ENCODE measurements around the gene SPDYE3. TPM values are rescaled to one million over a fixed set of nuclear protein-coding genes. Genes with fewer than 3 reads are reported as not detected.

Gene SPDYE3
- total and polyA plus RNA-seq, 8 donors: not detected

- Histone ChIP-seq H3K27me3 (no peaks in the 10 kb centered on the region), H3K4me1 (peaks cover 0 to 46% (median 0%) of the 10 kb centered on the region in 4 donors), H3K9me3 (no peaks in the 10 kb centered on the region), H3K4me3 (no peak overlapping the region), H3K27ac (peak overlapping the region in 4 of 5 donors; percentile 58 to 83 (median 73)), H3K36me3 (peaks cover 0 to 21% (median 8%) of the 10 kb centered on the region in 4 donors)
- WGBS, 5 donors: 2 to 45% (median 34%) methylated on average over 4 of the region's 4 CpGs
- DNase-seq: no peak
- TF ChIP-seq, protein P1, sequence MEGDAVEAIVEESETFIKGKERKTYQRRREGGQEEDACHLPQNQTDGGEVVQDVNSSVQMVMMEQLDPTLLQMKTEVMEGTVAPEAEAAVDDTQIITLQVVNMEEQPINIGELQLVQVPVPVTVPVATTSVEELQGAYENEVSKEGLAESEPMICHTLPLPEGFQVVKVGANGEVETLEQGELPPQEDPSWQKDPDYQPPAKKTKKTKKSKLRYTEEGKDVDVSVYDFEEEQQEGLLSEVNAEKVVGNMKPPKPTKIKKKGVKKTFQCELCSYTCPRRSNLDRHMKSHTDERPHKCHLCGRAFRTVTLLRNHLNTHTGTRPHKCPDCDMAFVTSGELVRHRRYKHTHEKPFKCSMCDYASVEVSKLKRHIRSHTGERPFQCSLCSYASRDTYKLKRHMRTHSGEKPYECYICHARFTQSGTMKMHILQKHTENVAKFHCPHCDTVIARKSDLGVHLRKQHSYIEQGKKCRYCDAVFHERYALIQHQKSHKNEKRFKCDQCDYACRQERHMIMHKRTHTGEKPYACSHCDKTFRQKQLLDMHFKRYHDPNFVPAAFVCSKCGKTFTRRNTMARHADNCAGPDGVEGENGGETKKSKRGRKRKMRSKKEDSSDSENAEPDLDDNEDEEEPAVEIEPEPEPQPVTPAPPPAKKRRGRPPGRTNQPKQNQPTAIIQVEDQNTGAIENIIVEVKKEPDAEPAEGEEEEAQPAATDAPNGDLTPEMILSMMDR (IDR thresholded peaks at IDR 0.05): no peak
- TF ChIP-seq POLR2A (IDR thresholded peaks at IDR 0.05) (no peak), POLR2AphosphoS5 (IDR thresholded peaks at IDR 0.05) (no peak), EP300 (IDR thresholded peaks at IDR 0.05) (no peak)
- intact Hi-C loops (cut with DNase I; ENCODE audit: low total_unique reads): no loop called here
These were observed 62.8 kb downstream of the SPDYE3 start for GRCh38 chr7:100370303-100370702.

- peaks cover 0 to 21% (median 8%) of the 10 kb centered on the region in 4 donors for H3K36me3 ChIP-seq
- intact Hi-C loops (cut with DNase I; ENCODE audit: low total_unique reads): no loop called here
- no peak for DNase-seq
- H3K4me1 ChIP-seq: peaks cover 0 to 42% (median 0%) of the 10 kb centered on the region in 4 donors
- H3K4me3 ChIP-seq: no peak overlapping the region
- H3K27ac ChIP-seq: peak overlapping the region in 1 of 5 donors; percentile 83
- WGBS, 5 donors: 76 to 91% (median 78%) methylated on average over 6 of the region's 6 CpGs
- no peaks in the 10 kb centered on the region for H3K9me3 ChIP-seq
- no peak for TF ChIP-seq POLR2A (IDR thresholded peaks at IDR 0.05)
- TF ChIP-seq POLR2AphosphoS5 (IDR thresholded peaks at IDR 0.05): no peak
- no peak for TF ChIP-seq EP300 (IDR thresholded peaks at IDR 0.05)
- TF ChIP-seq, protein P1 (IDR thresholded peaks at IDR 0.05): no peak
- H3K27me3 ChIP-seq: no peaks in the 10 kb centered on the region
These were observed 63.2 kb downstream of the SPDYE3 start for GRCh38 chr7:100370746-100371145.

GRCh38 chr7:100371561-100372171 is 64.2 kb downstream of the SPDYE3 start:
- H3K27me3 ChIP-seq: no peaks in the 10 kb centered on the region
- H3K4me1 ChIP-seq: peaks cover 0 to 35% (median 0%) of the 10 kb centered on the region in 4 donors
- no peak overlapping the region for H3K4me3 ChIP-seq
- H3K36me3 ChIP-seq: peaks cover 0 to 21% (median 8%) of the 10 kb centered on the region in 4 donors
- no peaks in the 10 kb centered on the region for H3K9me3 ChIP-seq
- TF ChIP-seq EP300 (IDR thresholded peaks at IDR 0.05) (no peak), POLR2AphosphoS5 (IDR thresholded peaks at IDR 0.05) (no peak), POLR2A (IDR thresholded peaks at IDR 0.05) (no peak)
- TF ChIP-seq, protein P1 (IDR thresholded peaks at IDR 0.05): no peak
- WGBS, 5 donors: 53 to 76% (median 65%) methylated on average over 6 to 7 of the region's 7 CpGs
- DNase-seq: no peak
- intact Hi-C loops (cut with DNase I; ENCODE audit: low total_unique reads): no loop called here
- H3K27ac ChIP-seq: peak overlapping the region in 3 of 5 donors; percentile 20 to 79 (median 71)

Small RNAs within 50 kb of the gene (small RNA-seq; reads per million reads assigned to genes)
- 0 reads per million in 4 donors for gene RF00019

Other genes with a start within 250 kb of the SPDYE3 start
- gene ZNF3, start 226.0 kb upstream of the SPDYE3 start, total RNA-seq: 10 to 100 TPM; 15.2 to 42.0 (median 37.8) TPM
- gene ZNF3, start 226.0 kb upstream of the SPDYE3 start, polyA plus RNA-seq: 10 to 100 TPM; 12.4 to 19.6 (median 13.5) TPM
- gene COPS6, start 218.7 kb upstream of the SPDYE3 start, total RNA-seq: 100 to 1,000 TPM in 1 of 5 donors, 10 to 100 TPM in 4; 34.2 to 197 (median 87.5) TPM
- 100 to 1,000 TPM in 2 of 3 donors, 10 to 100 TPM in 1; 90.0 to 125 (median 117) TPM for gene COPS6, start 218.7 kb upstream of the SPDYE3 start, polyA plus RNA-seq
- 100 to 1,000 TPM in 1 of 5 donors, 10 to 100 TPM in 4; 41.3 to 104 (median 88.9) TPM for gene MCM7, start 206.3 kb upstream of the SPDYE3 start, total RNA-seq
- 10 to 100 TPM; 39.6 to 54.5 (median 46.4) TPM for gene MCM7, start 206.3 kb upstream of the SPDYE3 start, polyA plus RNA-seq
- gene AP4M1, start 206.1 kb upstream of the SPDYE3 start, total RNA-seq: 100 to 1,000 TPM in 1 of 5 donors, 10 to 100 TPM in 3, 1 to 10 TPM in 1; 8.4 to 103 (median 19.6) TPM
- gene AP4M1, start 206.1 kb upstream of the SPDYE3 start, polyA plus RNA-seq: 10 to 100 TPM; 14.7 to 24.3 (median 21.3) TPM
- gene TAF6, start 188.3 kb upstream of the SPDYE3 start, total RNA-seq: 100 to 1,000 TPM in 1 of 5 donors, 10 to 100 TPM in 4; 15.4 to 106 (median 33.8) TPM
- 10 to 100 TPM; 22.0 to 29.8 (median 24.8) TPM for gene TAF6, start 188.3 kb upstream of the SPDYE3 start, polyA plus RNA-seq
- gene CNPY4, start 188.1 kb upstream of the SPDYE3 start, total RNA-seq: 10 to 100 TPM in 2 of 5 donors, 1 to 10 TPM in 1, under 1 TPM in 2; 0.45 to 10.6 (median 7.1) TPM
- 1 to 10 TPM; 5.7 to 6.3 (median 5.8) TPM for gene CNPY4, start 188.1 kb upstream of the SPDYE3 start, polyA plus RNA-seq
- gene MBLAC1, start 180.7 kb upstream of the SPDYE3 start, total RNA-seq: 1 to 10 TPM in 2 of 5 donors, not detected in 3; 1.3 to 6.1 TPM
- gene MBLAC1, start 180.7 kb upstream of the SPDYE3 start, polyA plus RNA-seq: 1 to 10 TPM; 1.3 to 4.2 (median 1.7) TPM
- 100 to 1,000 TPM in 3 of 5 donors, 10 to 100 TPM in 2; 26.3 to 889 (median 159) TPM for gene LAMTOR4, start 158.8 kb upstream of the SPDYE3 start, total RNA-seq
- 100 to 1,000 TPM; 307 to 476 (median 334) TPM for gene LAMTOR4, start 158.8 kb upstream of the SPDYE3 start, polyA plus RNA-seq
- 10 to 100 TPM; 16.2 to 33.3 (median 28.6) TPM for gene TRAPPC14, start 149.0 kb upstream of the SPDYE3 start, total RNA-seq
- 10 to 100 TPM; 10.7 to 17.2 (median 11.4) TPM for gene TRAPPC14, start 149.0 kb upstream of the SPDYE3 start, polyA plus RNA-seq
- gene GAL3ST4, start 139.1 kb upstream of the SPDYE3 start, total RNA-seq: 1 to 10 TPM in 2 of 5 donors, not detected in 3; 1.5 to 1.6 TPM
- 1 to 10 TPM; 1.7 to 2.4 (median 2.1) TPM for gene GAL3ST4, start 139.1 kb upstream of the SPDYE3 start, polyA plus RNA-seq
- 1 to 10 TPM in 3 of 5 donors, under 1 TPM in 1, not detected in 1; 0.92 to 4.9 (median 2.6) TPM for gene GPC2, start 130.3 kb upstream of the SPDYE3 start, total RNA-seq
- under 1 TPM in 2 of 3 donors, not detected in 1; 0.12 to 0.48 TPM for gene GPC2, start 130.3 kb upstream of the SPDYE3 start, polyA plus RNA-seq
- gene STAG3, start 129.8 kb upstream of the SPDYE3 start, total RNA-seq: under 1 TPM in 1 of 5 donors, not detected in 4; 0.92 TPM
- 1 to 10 TPM in 2 of 3 donors, under 1 TPM in 1; 0.50 to 8.8 (median 1.5) TPM for gene STAG3, start 129.8 kb upstream of the SPDYE3 start, polyA plus RNA-seq
- 1 to 10 TPM in 4 of 5 donors, not detected in 1; 1.1 to 3.8 (median 1.4) TPM for gene PVRIG, start 87.8 kb upstream of the SPDYE3 start, total RNA-seq
- gene PVRIG, start 87.8 kb upstream of the SPDYE3 start, polyA plus RNA-seq: 1 to 10 TPM in 1 of 3 donors, under 1 TPM in 2; 0.56 to 1.7 (median 0.95) TPM
- 100 to 1,000 TPM in 2 of 5 donors, 10 to 100 TPM in 3; 18.5 to 141 (median 61.3) TPM for gene PILRB, start 50.4 kb downstream of the SPDYE3 start, total RNA-seq
- gene PILRB, start 50.4 kb downstream of the SPDYE3 start, polyA plus RNA-seq: 10 to 100 TPM; 16.8 to 82.3 (median 20.7) TPM
- gene PILRA, start 65.8 kb downstream of the SPDYE3 start, total RNA-seq: 1 to 10 TPM in 2 of 5 donors, not detected in 3; 3.1 to 10.0 TPM
- 1 to 10 TPM; 1.4 to 3.1 (median 1.9) TPM for gene PILRA, start 65.8 kb downstream of the SPDYE3 start, polyA plus RNA-seq
- gene ZCWPW1, start 121.0 kb downstream of the SPDYE3 start, total RNA-seq: 10 to 100 TPM in 2 of 5 donors, 1 to 10 TPM in 1, under 1 TPM in 1, not detected in 1; 0.89 to 44.3 (median 10.9) TPM
- 10 to 100 TPM in 1 of 3 donors, 1 to 10 TPM in 2; 4.9 to 11.7 (median 5.2) TPM for gene ZCWPW1, start 121.0 kb downstream of the SPDYE3 start, polyA plus RNA-seq
- gene MEPCE, start 122.1 kb downstream of the SPDYE3 start, total RNA-seq: 100 to 1,000 TPM in 1 of 5 donors, 10 to 100 TPM in 4; 14.1 to 117 (median 28.1) TPM
- gene MEPCE, start 122.1 kb downstream of the SPDYE3 start, polyA plus RNA-seq: 10 to 100 TPM; 17.4 to 21.4 (median 20.0) TPM
- gene PPP1R35, start 128.8 kb downstream of the SPDYE3 start, total RNA-seq: 100 to 1,000 TPM in 1 of 5 donors, 10 to 100 TPM in 1, 1 to 10 TPM in 2, not detected in 1; 6.2 to 226 (median 38.9) TPM
- 10 to 100 TPM; 29.5 to 78.0 (median 39.5) TPM for gene PPP1R35, start 128.8 kb downstream of the SPDYE3 start, polyA plus RNA-seq
- 1 to 10 TPM in 1 of 5 donors, not detected in 4; 2.3 TPM for gene SPACDR, start 156.6 kb downstream of the SPDYE3 start, total RNA-seq
- 1 to 10 TPM in 1 of 3 donors, under 1 TPM in 1, not detected in 1; 0.65 to 1.1 TPM for gene SPACDR, start 156.6 kb downstream of the SPDYE3 start, polyA plus RNA-seq
- gene TSC22D4, start 171.5 kb downstream of the SPDYE3 start, total RNA-seq: 100 to 1,000 TPM in 1 of 5 donors, 10 to 100 TPM in 3, 1 to 10 TPM in 1; 9.4 to 120 (median 28.0) TPM
- 10 to 100 TPM; 25.1 to 44.8 (median 35.0) TPM for gene TSC22D4, start 171.5 kb downstream of the SPDYE3 start, polyA plus RNA-seq
- gene NYAP1, start 176.2 kb downstream of the SPDYE3 start, total RNA-seq: under 1 TPM in 1 of 5 donors, not detected in 4; 0.73 TPM
- under 1 TPM in 2 of 3 donors, not detected in 1; 0.48 to 0.75 TPM for gene NYAP1, start 176.2 kb downstream of the SPDYE3 start, polyA plus RNA-seq
- gene AGFG2, start 231.5 kb downstream of the SPDYE3 start, total RNA-seq: 100 to 1,000 TPM in 1 of 5 donors, 10 to 100 TPM in 3, 1 to 10 TPM in 1; 8.4 to 154 (median 16.4) TPM
- gene AGFG2, start 231.5 kb downstream of the SPDYE3 start, polyA plus RNA-seq: 10 to 100 TPM in 2 of 3 donors, 1 to 10 TPM in 1; 7.9 to 11.0 (median 10.2) TPM

Measured in stomach (tissue), 9 donors.